GM19193 (cell line): Measurements from ENCODE around the gene MCRIP2.
A peak's percentile ranks its signal among the peaks of the same experiment; 100 is the strongest.

Source experiments
- POLR2A ChIP-seq: IDR thresholded peaks from 4 replicates; pipeline ENCODE4 v1.6.1; 2011; ENCODE audit not compliant: insufficient read depth, insufficient read length; ENCODE audit errors: extremely low read depth

The MCRIP2 gene

GRCh38 chr16:682493-683395 is 41.1 kb downstream of the MCRIP2 start:
- no peak for TF ChIP-seq POLR2A

- TF ChIP-seq POLR2A, result no peak
Observed at GRCh38 chr16:683396-684070, 41.9 kb downstream of the MCRIP2 start.

GRCh38 chr16:684071-684794 is 42.6 kb downstream of the MCRIP2 start, which contains the start of gene JMJD8:
JMJD8 (minus strand) TSS chr16:684334; CDS start chr16:684319, 15 bp downstream.
- peak; percentile 91 for TF ChIP-seq POLR2A

- TF ChIP-seq POLR2A, result no peak
Observed at GRCh38 chr16:684961-685696, 43.5 kb downstream of the MCRIP2 start.

GRCh38 chr16:685967-686366 is 44.3 kb downstream of the MCRIP2 start:
- TF ChIP-seq POLR2A, result no peak

GRCh38 chr16:686459-687260 is 45.0 kb downstream of the MCRIP2 start:
- no peak for TF ChIP-seq POLR2A

GRCh38 chr16:687499-687898 is 45.9 kb downstream of the MCRIP2 start:
- TF ChIP-seq POLR2A, result no peak

GRCh38 chr16:689175-689897 is 47.7 kb downstream of the MCRIP2 start:
- no peak for TF ChIP-seq POLR2A

GRCh38 chr16:692356-693108 is 50.9 kb downstream of the MCRIP2 start:
- no peak for TF ChIP-seq POLR2A

- no peak for TF ChIP-seq POLR2A
Observed at GRCh38 chr16:693364-693763, 51.7 kb downstream of the MCRIP2 start.

- TF ChIP-seq POLR2A, result no peak
Observed at GRCh38 chr16:693766-694165, 52.1 kb downstream of the MCRIP2 start.

GRCh38 chr16:694187-694862 is 52.7 kb downstream of the MCRIP2 start:
- no peak for TF ChIP-seq POLR2A

GRCh38 chr16:694863-695354 is 53.3 kb downstream of the MCRIP2 start:
- TF ChIP-seq POLR2A, result no peak
